KMS-11 (cell line): Measurements from ENCODE around the gene ICA1L.
"Not testable (repeated sequence)": the region's sequence is repeated elsewhere in the genome, so short reads cannot be mapped to it uniquely, and the experiment has no call there.

Source experiments
- H2AFZ ChIP-seq: fragments of 200-600 bp; sonication (generic); 2 replicates; pipeline ENCODE4 v1.6.1; 2016; ENCODE audit warnings: antibody characterized with exemption, mixed run types, low read depth
- H3K27ac ChIP-seq: fragments of 200-600 bp; sonication (generic); 2 replicates; pipeline ENCODE4 v1.6.1; 2016; ENCODE audit warnings: mild to moderate bottlenecking, mixed run types
- H3K27me3 ChIP-seq: fragments of 200-600 bp; sonication (generic); 2 replicates; pipeline ENCODE4 v1.6.1; 2017; ENCODE audit warnings: mild to moderate bottlenecking, low read depth, mixed run types, moderate library complexity; ENCODE audit not compliant: insufficient read depth
- H3K36me3 ChIP-seq: fragments of 200-600 bp; sonication (generic); 2 replicates; pipeline ENCODE4 v1.6.1; 2017; ENCODE audit warnings: mild to moderate bottlenecking, mixed run types; ENCODE audit not compliant: insufficient read depth
- H3K4me1 ChIP-seq: fragments of 200-600 bp; sonication (generic); 2 replicates; pipeline ENCODE4 v1.6.1; 2016; ENCODE audit warnings: mild to moderate bottlenecking, low read depth, mixed run types; ENCODE audit not compliant: poor library complexity, severe bottlenecking
- H3K4me2 ChIP-seq: fragments of 200-600 bp; sonication (generic); 2 replicates; pipeline ENCODE4 v1.7.0; 2016; ENCODE audit warnings: mild to moderate bottlenecking, mixed run types
- H3K4me3 ChIP-seq: fragments of 200-600 bp; sonication (generic); IDR thresholded peaks from 2 replicates; pipeline ENCODE4 v1.6.1; 2017; ENCODE audit warnings: low read depth, low read length, mixed read lengths; ENCODE audit not compliant: insufficient read depth
- H3K79me2 ChIP-seq: fragments of 200-600 bp; sonication (generic); 2 replicates; pipeline ENCODE4 v1.6.1; 2016; ENCODE audit warnings: low read depth, mixed run types; ENCODE audit not compliant: insufficient read depth
- H3K9ac ChIP-seq: fragments of 200-600 bp; sonication (generic); 2 replicates; pipeline ENCODE4 v1.6.1; 2016; ENCODE audit warnings: mild to moderate bottlenecking, mixed run types
- H4K20me1 ChIP-seq: fragments of 200-600 bp; sonication (generic); 2 replicates; pipeline ENCODE4 v1.6.1; 2016; ENCODE audit warnings: mild to moderate bottlenecking, mixed run types; ENCODE audit not compliant: insufficient read depth
- CTCF ChIP-seq: fragments of 200-600 bp; sonication (generic); conservative IDR thresholded peaks from 2 replicates; pipeline ENCODE4 v1.6.1; 2017; ENCODE audit warnings: low read depth, mild to moderate bottlenecking, antibody characterized with exemption, low read length, moderate library complexity, mixed read lengths

Gene ICA1L

GRCh38 chr2:202813387-202813786 lies 58.2 kb downstream of the ICA1L start:
- Histone ChIP-seq H3K9ac (no peak overlapping the region), H3K79me2 (no peaks in the 10 kb centered on the region)

GRCh38 chr2:202808754-202809153 lies 62.8 kb downstream of the ICA1L start:
- H3K79me2 ChIP-seq: no peaks in the 10 kb centered on the region
- no peak for TF ChIP-seq CTCF
- no peaks in the 10 kb centered on the region for H3K27me3 ChIP-seq
- no peaks in the 10 kb centered on the region for H4K20me1 ChIP-seq
- no peak overlapping the region for H3K4me3 ChIP-seq
- no peak overlapping the region for H3K27ac ChIP-seq
- H3K36me3 ChIP-seq: no peaks in the 10 kb centered on the region; the same call in 1 of the 2 replicates
- H3K4me1 ChIP-seq: no peaks in the 10 kb centered on the region
- H3K4me2 ChIP-seq: no peak overlapping the region
- no peak overlapping the region for H3K9ac ChIP-seq
- no peak overlapping the region for H2AFZ ChIP-seq

More at GRCh38 chr2:202813387-202813786, 58.2 kb downstream of the ICA1L start:
- Histone ChIP-seq H3K27me3 (no peaks in the 10 kb centered on the region), H3K36me3 (no peaks in the 10 kb centered on the region; the same call in 1 of the 2 replicates), H3K4me1 (no peaks in the 10 kb centered on the region), H4K20me1 (no peaks in the 10 kb centered on the region), H3K4me2 (no peak overlapping the region), H3K27ac (no peak overlapping the region), H3K4me3 (no peak overlapping the region), H2AFZ (no peak overlapping the region)
- TF ChIP-seq CTCF: no peak

GRCh38 chr2:202807431-202808138 lies 64.0 kb downstream of the ICA1L start:
- H2AFZ ChIP-seq, H3K27me3 ChIP-seq, H3K36me3 ChIP-seq, H3K27ac ChIP-seq, H3K4me3 ChIP-seq, H3K9ac ChIP-seq, H3K79me2 ChIP-seq, H3K4me1 ChIP-seq, H3K4me2 ChIP-seq, H4K20me1 ChIP-seq: not testable (repeated sequence)

- not testable (repeated sequence) for H3K79me2 ChIP-seq, H3K36me3 ChIP-seq, H3K27me3 ChIP-seq, H3K9ac ChIP-seq, H3K4me1 ChIP-seq, H3K27ac ChIP-seq, H3K4me3 ChIP-seq, H4K20me1 ChIP-seq, H2AFZ ChIP-seq, H3K4me2 ChIP-seq
Measured at GRCh38 chr2:202805911-202806310, 65.7 kb downstream of the ICA1L start.

GRCh38 chr2:202797944-202798343 lies 73.6 kb downstream of the ICA1L start:
- Histone ChIP-seq H3K36me3 (no peaks in the 10 kb centered on the region), H3K4me3 (no peak overlapping the region), H3K79me2 (no peaks in the 10 kb centered on the region), H3K4me1 (no peaks in the 10 kb centered on the region), H2AFZ (no peak overlapping the region), H4K20me1 (no peaks in the 10 kb centered on the region), H3K4me2 (no peak overlapping the region), H3K27ac (no peak overlapping the region), H3K27me3 (no peaks in the 10 kb centered on the region), H3K9ac (no peak overlapping the region)
- TF ChIP-seq CTCF: no peak
